NCI-H1105 (cell line): ENCODE data around the gene STAMBPL1.
A peak's percentile ranks its signal among the peaks of the same experiment; 100 is the strongest.
"Not testable (repeated sequence)": the region's sequence is repeated elsewhere in the genome, so short reads cannot be mapped to it uniquely, and the experiment has no call there.

Source experiments
- DNase-seq: peaks from one replicate; lab custom pipeline; 2025; lab: John Stamatoyannopoulos, UW

Gene STAMBPL1

DNA sequence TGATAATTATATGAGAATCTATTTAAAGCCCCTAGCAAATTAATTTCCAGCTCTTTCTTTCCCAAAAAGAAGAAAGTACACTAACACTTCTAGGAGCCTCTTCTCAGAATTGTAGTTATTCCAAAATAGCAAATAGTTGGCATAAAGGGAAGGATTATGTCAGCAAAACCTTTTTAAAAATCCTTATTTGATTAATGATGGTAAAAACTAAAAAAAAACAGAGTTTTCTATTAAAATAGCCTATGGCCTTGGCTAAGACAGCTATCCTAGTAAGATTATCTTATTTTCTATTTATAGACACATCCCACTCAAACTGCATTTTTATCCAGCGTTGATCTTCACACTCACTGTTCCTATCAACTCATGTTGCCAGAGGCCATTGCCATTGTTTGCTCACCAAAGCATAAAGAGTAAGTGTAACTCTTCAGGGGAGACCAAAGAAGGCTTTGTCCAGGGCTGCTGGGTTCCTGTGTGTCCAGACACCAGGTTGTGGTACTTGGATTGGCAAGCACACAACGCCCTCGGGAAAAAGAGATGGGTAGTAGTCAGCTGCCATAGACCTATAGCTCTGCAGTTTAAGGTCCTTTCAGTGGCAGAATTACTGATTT is 41.0 kb downstream of the STAMBPL1 start:
- no peak for DNase-seq

DNA sequence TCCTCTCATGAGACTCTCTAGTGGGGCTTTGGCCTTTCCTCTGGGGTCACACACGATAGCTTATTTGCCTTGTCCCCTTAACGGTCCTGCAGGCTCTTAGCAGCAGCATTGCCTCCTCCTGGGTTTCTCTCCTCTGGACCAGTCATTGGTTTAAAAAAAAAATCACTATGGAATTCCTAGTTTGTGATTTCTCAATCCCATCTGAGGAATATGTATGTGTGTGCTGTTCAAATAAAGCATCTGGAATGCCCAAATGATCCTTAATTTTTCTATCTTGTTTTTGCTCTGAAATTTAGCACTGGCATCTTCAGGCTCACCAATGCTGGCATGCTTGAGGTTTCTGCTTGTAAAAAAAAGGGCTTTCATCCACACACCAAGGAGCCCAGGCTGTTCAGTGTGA is 42.0 kb downstream of the STAMBPL1 start:
- no peak for DNase-seq

DNA sequence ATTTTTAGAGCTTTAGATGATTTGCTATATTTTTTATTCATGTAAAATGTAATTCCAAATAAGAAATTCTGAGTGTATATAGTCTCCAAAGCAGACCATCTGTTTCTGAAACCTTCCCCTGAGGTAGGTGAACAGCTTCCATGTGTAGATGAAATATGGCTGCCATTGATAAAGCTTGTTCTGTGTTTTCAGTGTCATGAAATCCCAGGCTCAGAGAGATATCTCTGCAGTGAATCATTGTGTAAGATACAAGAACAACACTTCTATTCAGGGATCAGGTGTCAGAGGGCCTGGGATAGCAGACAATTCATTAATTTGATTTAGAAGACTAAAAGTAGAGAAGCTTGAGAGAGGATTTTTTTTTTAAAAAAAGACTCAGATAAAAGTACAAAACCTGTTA is 43.5 kb downstream of the STAMBPL1 start:
- DNase-seq: no peak

DNA sequence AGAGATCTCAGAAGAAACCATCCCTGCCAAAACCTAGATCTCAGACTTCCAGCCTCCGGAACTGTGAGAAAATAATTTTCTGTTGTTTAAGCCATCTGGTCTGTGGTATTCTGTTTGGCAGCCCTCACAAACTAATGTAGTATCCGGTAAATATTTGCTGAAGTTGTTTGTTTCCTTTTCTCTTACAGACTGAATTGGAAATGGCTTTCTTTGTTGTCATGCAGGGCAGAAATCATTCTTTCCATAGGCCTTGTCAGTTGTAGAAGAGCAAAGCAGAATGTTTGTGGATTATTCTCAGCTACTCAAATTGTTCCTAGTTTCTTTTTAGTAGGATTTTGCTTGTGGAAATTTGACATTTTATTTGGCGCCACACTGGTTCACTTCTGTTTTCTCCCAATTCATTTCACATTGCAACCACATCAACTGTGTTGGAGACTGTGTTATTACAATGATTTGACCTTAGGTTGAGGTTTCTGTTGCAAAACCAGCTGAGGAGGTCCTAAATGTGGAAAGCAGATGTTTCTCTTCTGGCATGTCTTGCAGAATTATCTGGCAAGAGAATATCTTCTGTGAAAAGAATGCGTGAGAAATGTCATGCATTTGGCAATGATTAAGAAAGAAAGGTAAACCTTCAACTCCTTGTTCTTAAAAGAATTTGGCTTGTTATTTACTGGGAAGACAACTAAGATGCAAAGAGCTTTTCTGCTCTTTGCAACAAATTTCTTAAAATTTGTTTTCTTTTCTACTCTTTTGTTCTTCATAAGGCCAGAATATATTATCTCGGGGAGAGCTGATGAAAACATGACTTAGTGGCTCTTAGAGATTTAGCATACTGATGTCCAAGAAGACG is 46.7 kb downstream of the STAMBPL1 start:
- no peak for DNase-seq

DNA sequence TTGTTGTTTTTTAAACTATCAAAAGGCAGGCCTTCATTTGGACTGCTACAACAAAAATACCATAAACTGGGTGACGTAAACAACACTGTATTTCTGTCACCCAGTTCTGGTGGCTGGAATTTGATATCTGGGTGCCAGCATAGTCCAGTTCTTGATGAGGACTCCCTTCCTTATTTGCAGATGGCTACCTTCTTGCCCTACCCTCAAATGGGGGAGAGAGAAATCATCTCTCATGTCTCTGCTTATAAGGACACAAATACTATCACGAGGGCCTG is 47.3 kb downstream of the STAMBPL1 start:
- no peak for DNase-seq

DNA sequence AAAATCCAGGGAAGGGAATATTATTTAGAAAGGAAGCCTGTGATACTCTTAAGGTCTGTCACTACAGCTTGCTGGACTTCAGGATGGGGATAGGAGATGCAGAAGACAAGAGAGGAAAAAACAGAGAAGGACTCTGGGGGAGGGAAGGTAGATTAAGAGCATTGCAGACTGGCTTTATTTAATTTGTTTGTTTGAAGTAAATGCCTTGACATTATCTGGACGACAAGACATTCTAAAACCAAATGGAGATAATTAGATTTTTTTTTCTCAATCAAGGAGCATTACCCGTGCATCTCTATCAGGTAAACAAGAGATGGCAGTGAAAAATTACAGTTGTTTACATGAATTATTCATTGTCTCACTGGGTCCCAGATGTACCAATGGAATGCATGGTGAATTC is 48.2 kb downstream of the STAMBPL1 start:
- no peak for DNase-seq

DNA sequence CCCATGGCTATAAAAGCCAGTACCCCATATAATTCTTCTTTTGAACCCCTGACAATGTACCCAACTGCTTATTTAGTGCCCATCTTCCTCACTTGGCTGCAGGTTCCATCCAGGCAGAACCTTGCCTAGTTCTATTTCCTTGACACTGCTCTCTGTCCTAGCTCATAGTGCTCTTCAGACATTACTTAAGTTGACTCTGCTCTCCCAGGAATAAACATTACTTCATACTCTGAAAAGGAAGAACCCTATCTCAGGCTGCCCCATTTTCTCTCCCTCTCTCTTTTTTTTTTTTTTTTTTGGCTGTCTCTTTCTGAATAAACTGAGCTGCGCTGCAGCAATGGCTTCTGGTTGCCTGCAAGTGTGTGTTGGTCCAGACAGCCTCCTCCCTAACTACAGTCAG is 51.5 kb downstream of the STAMBPL1 start:
- no peak for DNase-seq

DNA sequence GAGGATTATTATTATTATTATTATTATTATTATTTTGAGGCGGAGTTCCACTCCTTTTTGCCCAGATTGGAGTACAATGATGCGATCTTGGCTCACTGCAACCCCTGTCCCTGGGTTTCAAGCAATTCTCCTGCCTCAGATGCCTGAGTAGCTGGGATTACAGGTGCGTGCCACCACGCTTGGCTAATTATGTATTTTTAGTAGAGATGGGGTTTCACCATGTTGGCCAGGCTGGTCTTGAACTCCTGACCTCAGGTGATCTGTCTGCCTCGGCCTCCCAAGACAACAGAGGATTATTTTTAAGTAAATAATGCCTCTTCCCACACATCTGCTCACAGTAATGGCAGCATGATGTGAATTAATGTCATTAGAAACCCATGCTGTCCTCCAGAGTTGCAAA is 52.0 kb downstream of the STAMBPL1 start:
- DNase-seq: not testable (repeated sequence)

DNA sequence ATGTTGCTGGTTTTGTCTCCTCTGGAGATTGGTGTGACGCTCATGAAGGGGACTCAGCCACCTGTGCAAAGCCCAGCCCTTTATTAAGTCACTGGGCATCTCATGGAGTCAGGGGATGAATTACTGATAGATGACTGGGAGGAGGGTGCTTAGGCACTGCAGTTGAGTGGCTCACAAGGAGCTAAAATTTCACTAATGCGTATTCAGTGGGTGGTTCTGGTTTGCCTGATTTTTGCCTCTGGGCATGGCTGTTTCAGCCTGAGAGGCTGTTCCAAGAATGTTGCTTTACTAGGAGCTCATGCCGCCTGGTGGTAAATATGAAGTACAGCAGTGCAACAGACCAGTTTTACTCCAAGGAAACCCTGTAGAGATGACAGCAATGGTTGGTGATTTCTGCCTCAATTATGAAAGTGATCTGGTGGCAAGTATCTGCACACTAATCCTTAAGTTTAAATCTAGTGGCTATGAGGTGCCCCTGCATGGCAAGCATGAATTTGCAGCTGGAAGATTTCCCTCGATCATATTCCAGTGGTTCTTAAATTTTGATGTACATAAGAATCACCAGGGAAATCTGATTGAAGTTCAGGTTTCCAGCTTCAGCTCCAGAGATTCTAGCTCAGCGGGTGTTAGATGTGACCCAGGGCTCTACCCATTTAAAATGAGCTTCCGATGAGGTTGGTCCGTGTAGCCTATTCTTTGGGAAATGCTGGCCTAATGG is 52.7 kb downstream of the STAMBPL1 start:
- DNase-seq: peak; percentile 50

DNA sequence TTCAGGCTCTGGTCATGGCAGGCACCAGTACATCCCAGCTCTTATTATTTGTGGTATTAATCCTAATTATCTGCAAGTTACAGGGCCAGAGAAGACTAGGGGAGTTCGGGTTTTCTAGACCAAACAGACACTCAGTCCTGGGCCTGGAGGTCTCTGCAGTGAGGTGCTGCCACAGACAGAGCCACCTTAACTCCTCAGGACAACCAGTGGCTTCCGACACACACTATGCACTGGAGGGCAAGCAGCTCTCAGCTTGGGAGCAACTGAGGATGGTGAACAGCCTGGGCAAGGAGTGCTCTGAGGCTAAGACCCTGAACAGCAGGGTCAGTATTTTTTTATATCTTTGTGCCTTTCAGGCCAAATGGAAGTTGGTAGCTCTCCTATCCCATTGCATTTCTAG is 53.5 kb downstream of the STAMBPL1 start:
- no peak for DNase-seq

DNA sequence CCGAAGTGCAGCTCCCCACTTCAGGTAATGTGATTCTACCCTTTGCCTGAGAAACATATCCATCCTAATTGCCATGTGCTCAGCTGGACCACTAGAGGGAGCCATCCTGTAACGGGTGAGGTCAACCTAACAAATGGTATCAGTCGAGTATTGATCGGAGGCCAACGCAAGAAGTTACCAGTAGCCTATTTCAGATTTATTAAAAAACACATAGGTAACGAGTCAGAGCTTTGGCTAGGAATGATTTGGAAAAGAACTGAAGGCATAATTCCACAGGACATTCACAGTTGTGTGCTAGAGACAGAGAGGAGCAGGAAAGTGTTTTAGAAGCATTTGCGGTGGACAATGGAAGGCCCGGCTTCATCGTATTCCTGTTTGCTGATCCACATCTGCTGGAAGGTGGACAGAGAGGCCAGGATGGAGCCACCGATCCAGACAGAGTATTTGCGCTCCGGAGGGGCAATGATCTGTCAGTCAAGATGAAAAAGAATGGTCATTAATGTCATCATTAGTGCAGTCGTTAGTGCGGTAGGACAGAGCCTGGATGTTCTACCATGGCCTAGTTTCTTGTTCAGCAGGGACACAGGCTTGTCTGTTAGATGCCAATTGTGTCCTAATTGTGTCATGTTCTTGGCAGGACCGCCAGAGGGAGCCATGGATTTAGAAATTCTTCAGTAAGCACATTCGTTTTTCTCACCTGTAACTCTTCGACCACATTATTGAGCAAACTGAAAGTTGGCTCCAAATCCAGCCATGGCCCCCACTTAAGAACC is 55.0 kb downstream of the STAMBPL1 start:
- DNase-seq: peak; percentile 57

DNA sequence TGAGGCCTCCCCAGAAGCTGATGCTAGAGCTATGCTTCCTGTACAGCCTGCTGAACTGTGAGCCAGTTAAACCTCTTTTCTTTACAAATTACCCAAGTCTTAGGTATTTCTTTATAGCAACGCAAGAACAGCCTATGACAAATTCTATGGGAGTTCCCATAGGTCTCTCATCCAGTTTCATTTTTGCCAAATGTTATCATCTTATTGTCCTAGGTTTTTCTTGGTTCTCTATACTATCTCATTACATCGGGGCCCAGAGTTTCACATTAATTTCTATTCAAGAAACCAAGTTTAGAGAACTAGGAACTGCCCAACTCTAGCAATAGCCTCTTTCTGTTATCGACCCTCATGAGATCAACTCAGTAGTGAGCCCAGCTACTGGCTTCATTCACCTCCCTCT is 56.6 kb downstream of the STAMBPL1 start:
- no peak for DNase-seq

DNA sequence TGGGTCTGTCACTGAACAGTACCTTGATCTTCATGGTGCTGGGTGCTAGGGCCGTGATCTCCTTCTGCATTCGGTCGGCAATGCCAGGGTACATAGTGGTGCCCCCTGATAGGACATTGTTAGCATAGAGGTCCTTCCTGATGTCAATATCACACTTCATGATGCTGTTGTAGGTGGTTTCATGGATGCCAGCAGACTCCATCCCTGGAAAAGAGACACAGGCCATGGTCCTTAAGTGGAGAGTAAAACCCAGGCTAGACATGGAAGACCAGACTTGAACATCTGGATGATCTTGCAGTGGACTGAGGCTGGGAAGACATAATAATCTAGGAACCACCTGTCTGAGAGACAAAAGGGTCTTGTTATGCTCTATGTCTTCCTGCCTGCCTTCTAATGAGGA is 58.0 kb downstream of the STAMBPL1 start:
- DNase-seq: no peak

DNA sequence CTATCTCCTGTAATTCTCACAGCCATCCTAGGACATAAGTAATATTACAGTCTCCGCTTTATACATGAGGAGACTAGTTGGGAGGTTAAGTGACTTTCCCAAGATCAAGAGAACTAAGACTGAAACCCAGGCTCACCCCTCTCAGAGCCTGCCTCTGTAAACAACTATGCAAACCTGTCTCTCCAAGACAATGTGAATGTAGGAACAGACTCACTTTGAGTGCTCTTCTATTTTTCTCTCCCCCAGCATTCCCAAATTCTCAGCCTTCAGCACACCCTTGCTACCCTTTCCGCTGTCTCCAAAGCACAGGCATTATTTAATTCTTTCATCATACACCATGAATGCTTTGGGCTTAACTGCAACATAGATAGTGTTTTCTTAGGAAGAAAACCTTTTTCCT is 58.9 kb downstream of the STAMBPL1 start:
- DNase-seq: no peak

DNA sequence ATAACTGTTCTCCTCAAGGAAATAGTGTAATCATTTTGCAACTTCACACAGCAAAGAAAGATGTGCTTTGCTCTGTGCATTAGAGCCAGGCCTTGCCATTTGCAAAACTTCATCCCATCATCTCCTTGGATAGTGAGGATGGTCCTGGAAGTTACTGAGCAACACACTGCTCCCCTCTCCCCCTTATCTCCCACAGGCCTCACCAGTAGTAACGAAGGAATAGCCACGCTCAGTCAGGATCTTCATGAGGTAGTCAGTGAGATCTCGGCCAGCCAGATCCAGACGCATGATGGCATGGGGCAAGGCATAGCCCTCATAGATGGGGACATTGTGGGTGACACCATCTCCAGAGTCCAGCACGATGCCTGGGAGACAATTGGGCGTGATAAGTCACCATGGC is 61.0 kb downstream of the STAMBPL1 start:
- no peak for DNase-seq

DNA sequence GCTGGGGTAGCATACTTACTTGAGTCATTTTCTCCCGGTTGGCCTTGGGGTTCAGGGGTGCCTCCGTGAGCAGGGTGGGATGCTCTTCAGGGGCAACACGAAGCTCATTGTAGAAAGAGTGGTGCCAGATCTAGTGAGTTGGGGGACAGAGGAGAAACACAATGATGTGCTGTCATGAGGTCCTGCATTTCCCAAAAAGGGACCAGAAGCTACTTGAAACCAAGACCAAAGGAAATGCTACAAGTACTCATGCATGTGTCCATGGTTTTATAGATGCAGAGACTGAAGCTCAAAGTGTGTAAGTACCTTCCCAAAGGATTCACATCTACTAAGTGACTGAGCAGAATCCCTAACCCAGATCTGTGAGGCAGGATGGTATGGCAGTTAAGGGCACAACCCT is 63.7 kb downstream of the STAMBPL1 start:
- no peak for DNase-seq

DNA sequence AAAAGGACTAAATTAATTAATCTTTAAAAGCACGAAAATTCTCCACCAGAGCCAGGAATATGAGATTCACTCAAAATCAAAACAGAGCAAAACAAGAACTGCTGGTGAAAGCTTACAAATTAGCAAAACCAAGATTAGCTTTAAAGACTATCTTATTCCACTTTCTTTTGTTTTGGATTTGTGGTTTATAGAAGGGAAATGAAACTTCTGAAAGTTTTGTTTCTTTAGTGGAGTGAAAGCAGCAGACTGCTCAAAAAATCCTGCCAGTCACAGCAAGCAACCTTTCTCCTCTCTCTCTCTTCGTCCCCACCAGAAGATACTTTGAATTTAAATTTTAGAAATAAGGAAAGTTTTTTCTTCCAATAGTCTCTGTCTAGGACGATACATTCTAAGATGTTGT is 64.8 kb downstream of the STAMBPL1 start:
- DNase-seq: no peak

DNA sequence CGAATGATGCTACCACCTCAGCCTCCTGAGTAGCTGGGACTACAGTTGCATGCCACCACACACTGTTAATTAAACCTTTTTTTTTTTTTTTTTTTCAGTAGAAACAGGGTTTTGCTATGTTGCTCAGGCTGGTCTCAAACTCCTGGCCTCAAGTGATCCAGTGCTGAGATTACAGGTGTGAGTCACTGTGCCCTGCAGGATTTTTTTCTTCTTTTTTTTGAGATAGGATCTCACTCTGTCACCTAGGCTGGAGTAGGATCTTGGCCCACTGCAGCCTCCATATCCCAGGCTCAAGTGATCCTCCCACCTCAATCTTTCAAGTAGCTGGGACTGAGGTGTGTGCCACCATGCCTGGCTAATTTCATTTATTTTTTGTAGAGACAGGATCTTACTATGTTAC is 66.2 kb downstream of the STAMBPL1 start:
- no peak for DNase-seq

DNA sequence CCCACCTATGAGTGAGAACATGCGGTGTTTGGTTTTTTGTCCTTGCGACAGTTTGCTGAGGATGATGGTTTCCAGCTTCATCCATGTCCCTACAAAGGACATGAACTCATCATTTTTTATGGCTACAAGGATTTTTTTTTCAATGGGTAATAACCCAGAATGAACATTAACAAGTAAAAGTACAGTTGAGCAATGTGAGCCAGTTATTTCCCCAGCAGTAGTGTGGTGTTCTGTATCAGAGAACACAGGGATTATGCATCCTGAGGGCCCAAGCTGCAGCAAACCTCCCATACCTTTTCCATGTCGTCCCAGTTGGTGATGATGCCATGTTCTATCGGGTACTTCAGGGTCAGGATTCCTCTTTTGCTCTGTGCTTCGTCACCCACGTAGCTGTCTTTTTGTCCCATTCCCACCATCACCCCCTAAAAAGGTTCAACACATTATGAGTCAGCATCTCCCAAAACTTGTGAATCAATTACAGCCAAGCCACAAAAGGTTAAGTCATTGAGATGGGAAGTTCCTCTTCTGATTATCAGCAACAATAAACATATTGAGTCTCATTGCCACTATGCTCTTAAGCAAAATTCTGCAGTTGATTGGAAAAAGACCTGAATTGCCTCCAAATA is 67.0 kb downstream of the STAMBPL1 start:
- DNase-seq: no peak

DNA sequence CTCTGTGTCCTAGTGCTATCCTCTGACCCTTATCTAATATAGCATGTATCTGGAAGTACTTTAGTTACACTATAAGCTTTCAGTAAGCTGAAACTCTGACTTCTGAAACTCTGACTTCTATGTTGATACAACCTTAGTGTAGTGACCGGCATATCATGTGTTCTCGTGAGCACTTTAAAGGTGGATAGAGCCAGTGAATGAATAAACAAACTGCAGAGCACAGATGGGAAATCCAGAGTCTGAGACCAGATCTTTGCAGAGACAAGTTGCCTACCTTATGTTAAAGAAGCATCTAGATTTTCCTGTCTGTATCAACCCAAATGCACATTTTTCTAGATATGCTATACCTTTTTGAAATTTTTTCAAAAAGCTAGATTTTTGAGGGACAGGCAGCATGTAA is 69.0 kb downstream of the STAMBPL1 start:
- no peak for DNase-seq

DNA sequence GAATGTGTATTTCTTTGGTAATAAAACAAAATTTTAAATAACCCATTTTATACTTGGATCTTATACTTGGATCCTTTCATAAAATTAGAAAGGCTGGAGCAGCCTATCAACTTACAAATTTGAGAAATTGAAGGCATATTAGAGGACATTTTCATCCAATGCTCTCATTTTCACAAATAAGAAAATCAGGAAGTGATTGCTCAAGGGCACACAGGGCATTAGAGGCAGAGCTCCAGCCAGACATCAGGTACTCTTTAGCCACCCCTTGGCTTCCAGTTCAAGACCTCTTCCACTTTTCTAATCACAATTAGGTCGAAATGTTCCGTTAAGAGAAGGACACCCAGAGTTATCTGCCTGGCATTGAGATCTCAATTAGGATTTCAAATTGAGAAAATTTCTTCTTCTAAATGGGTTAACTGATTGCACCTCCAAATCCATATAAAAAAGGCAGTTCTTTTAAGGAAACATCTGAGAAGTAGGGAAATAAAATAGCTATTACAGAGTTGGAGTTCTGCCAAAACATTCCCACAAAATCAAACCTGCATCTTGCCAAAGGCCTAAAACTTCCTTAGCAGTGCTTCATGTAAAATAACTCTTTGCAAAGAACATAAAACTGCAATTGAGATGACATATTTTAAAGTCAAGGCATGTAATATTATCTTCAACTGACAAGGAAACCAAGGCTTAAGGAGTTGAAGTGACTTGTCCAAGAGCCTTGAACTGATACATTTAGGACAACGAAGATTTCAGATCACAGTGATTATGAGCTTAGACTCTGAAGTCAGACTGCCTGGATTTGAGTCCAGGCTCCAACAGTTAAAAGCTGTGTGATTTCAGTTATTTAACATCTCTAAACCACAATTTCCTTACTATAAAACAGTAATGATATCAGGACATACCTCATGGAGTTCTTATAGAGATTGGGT is 70.1 kb downstream of the STAMBPL1 start:
- no peak for DNase-seq
